CD14-positive monocyte (primary cell): Measurements from ENCODE around the gene TM9SF3. TPM values are rescaled to one million over a fixed set of nuclear protein-coding genes. Genes with fewer than 3 reads are reported as not detected.

Experiments used
- DNase-seq, 3 donors: peaks; one replicate each; pipeline ENCODE4 v3.0.0-alpha.2; 2011 to 2022
- H2AFZ ChIP-seq: 2 replicates; pipeline ENCODE4 v1.6.0; 2012; ENCODE audit warnings: mild to moderate bottlenecking, low read depth, low read length, inconsistent platforms; ENCODE audit not compliant: insufficient read depth, poor library complexity, severe bottlenecking
- H3K27ac ChIP-seq, 2 donors: 1 replicate in 1 of 2; 2 replicates in 1 of 2; pipeline ENCODE4 v1.5.1; 2012 to 2013; ENCODE audit warnings: low read length in 2 of 2, control low read depth in 1 of 2, inconsistent platforms in 1 of 2, low read depth in 1 of 2, mild to moderate bottlenecking in 1 of 2
- H3K27me3 ChIP-seq, 2 donors: one replicate each; pipeline versions ENCODE4 v1.6.0 to v1.6.1; 2011 to 2013; ENCODE audit warnings: low read length in 2 of 2; ENCODE audit not compliant: control insufficient read depth in 2 of 2, insufficient read depth in 2 of 2
- H3K36me3 ChIP-seq, 2 donors: replicated peaks in 1 of 2; 1 replicate in 1 of 2; 2 replicates in 1 of 2; pipeline versions ENCODE4 v1.5.1 to v1.6.1; 2012 to 2013; ENCODE audit warnings: low read length in 2 of 2, control low read depth in 1 of 2, inconsistent platforms in 1 of 2, mild to moderate bottlenecking in 1 of 2; ENCODE audit not compliant: insufficient read depth in 2 of 2, control insufficient read depth in 1 of 2
- H3K4me1 ChIP-seq, 2 donors: 1 replicate in 1 of 2; 2 replicates in 1 of 2; pipeline versions ENCODE4 v1.5.1 to v1.6.1; 2012 to 2013; ENCODE audit warnings: low read length in 2 of 2, control low read depth in 1 of 2, inconsistent platforms in 1 of 2, mild to moderate bottlenecking in 1 of 2, moderate library complexity in 1 of 2; ENCODE audit not compliant: insufficient read depth in 2 of 2, control insufficient read depth in 1 of 2
- H3K4me2 ChIP-seq: replicated peaks from 2 replicates; pipeline ENCODE3; 2012; ENCODE audit warnings: low read length, moderate library complexity, mild to moderate bottlenecking; ENCODE audit not compliant: poor library complexity, severe bottlenecking; ENCODE audit errors: extremely low read depth
- H3K4me3 ChIP-seq, 3 experiments: fragments of 200-600 bp in 1 of 3; sonication (generic) in 1 of 3; replicated peaks in 1 of 3; 1 replicate in 2 of 3; 2 replicates in 1 of 3; pipeline ENCODE4 v1.5.1; 2011 to 2013; ENCODE audit warnings: low read length in 3 of 3, mild to moderate bottlenecking in 3 of 3, control low read depth in 2 of 3, low read depth in 2 of 3, inconsistent platforms in 1 of 3, moderate library complexity in 1 of 3
- H3K79me2 ChIP-seq: 2 replicates; pipeline ENCODE4 v1.6.0; 2012; ENCODE audit warnings: mild to moderate bottlenecking, control low read depth, inconsistent platforms, low read length, moderate library complexity; ENCODE audit not compliant: insufficient read depth
- H3K9ac ChIP-seq: 2 replicates; pipeline ENCODE4 v1.6.0; 2017; ENCODE audit warnings: low read length, mild to moderate bottlenecking; ENCODE audit not compliant: insufficient read depth, poor library complexity, severe bottlenecking
- H3K9me3 ChIP-seq, 2 donors: replicated peaks in 1 of 2; 1 replicate in 1 of 2; 2 replicates in 1 of 2; pipeline versions ENCODE4 v1.5.1 to v1.6.1; 2012 to 2013; ENCODE audit warnings: low read length in 2 of 2, control low read depth in 1 of 2; ENCODE audit not compliant: control insufficient read depth in 1 of 2, insufficient read depth in 1 of 2
- H4K20me1 ChIP-seq: 2 replicates; pipeline ENCODE4 v1.6.0; 2012; ENCODE audit warnings: mild to moderate bottlenecking, low read length, control low read depth, moderate library complexity; ENCODE audit not compliant: insufficient read depth
- H3K27ac Mint-ChIP-seq, 7 donors: one replicate each; pipeline ENCODE4 v1.8.0; 2020; ENCODE audit warnings: mild to moderate bottlenecking in 7 of 7, mixed read lengths in 7 of 7, moderate library complexity in 6 of 7, inconsistent platforms in 2 of 7
- H3K27me3 Mint-ChIP-seq, 3 donors: one replicate each; pipeline ENCODE4 v1.8.0; 2021 to 2022; ENCODE audit warnings: low read depth in 3 of 3, mild to moderate bottlenecking in 3 of 3, mixed read lengths in 3 of 3, moderate library complexity in 3 of 3, inconsistent platforms in 1 of 3
- H3K36me3 Mint-ChIP-seq, 2 donors: one replicate each; pipeline ENCODE4 v1.8.0; 2020; ENCODE audit warnings: mixed read lengths in 2 of 2, inconsistent platforms in 1 of 2, mild to moderate bottlenecking in 1 of 2
- H3K4me1 Mint-ChIP-seq: one replicate; pipeline ENCODE4 v1.8.0; 2020; ENCODE audit warnings: mild to moderate bottlenecking, mixed read lengths
- H3K4me3 Mint-ChIP-seq, 2 donors: one replicate each; pipeline ENCODE4 v1.8.0; 2020; ENCODE audit warnings: mild to moderate bottlenecking in 2 of 2, mixed read lengths in 2 of 2, moderate library complexity in 1 of 2
- H3K9me3 Mint-ChIP-seq, 7 donors: one replicate each; pipeline ENCODE4 v1.8.0; 2020 to 2022; ENCODE audit warnings: mixed read lengths in 7 of 7, mild to moderate bottlenecking in 6 of 7, moderate library complexity in 6 of 7, inconsistent platforms in 2 of 7
- WGBS: methylation state at CpG from one replicate; pipeline ENCODE4 v1.1.5; 2013; ENCODE audit warnings: missing lambda C conversion rate; ENCODE audit not compliant: insufficient coverage; 5-methylcytosine and 5-hydroxymethylcytosine counted together
- intact Hi-C, 2 donors: fragments of 100-400 bp; cut with micrococcal nuclease; formaldehyde crosslinking; loops; one replicate each; pipeline versions ENCODE4 v1.15.0 to v1.15.1; 2023
- polyA plus RNA-seq, 3 donors: library from polyadenylated mRNA; depleted of rRNA in 1 of 3; unstranded in 2 of 3; stranded (reverse) in 1 of 3; fragments of 300-500 nt in 2 of 3; fragments of >200 nt in 1 of 3; fragmentation: Illumina TruSeq in 2 of 3; gene quantifications; 1 replicate in 2 of 3; 2 replicates in 1 of 3; pipeline ENCODE4 v1.2.3, GENCODE V29; 2012 to 2021
- TF ChIP-seq, protein P1 (sequence below): fragments of 200-600 bp; IDR thresholded peaks from one replicate; pipeline ENCODE4 v1.8.0; 2022; ENCODE audit warnings: antibody characterized with exemption, mild to moderate bottlenecking

The TM9SF3 gene
- polyA plus RNA-seq, 3 donors = 23.9 to 67.1 (median 59.9) TPM

- 90% methylated on average over 3 of the region's 7 CpGs for WGBS
- H3K4me3 Mint-ChIP-seq = no peak overlapping the region
- peaks cover 2 to 14% (median 12%) of the 10 kb centered on the region in 3 donors for H3K27me3 Mint-ChIP-seq
- Histone ChIP-seq H4K20me1 (no peaks in the 10 kb centered on the region), H3K79me2 (no peaks in the 10 kb centered on the region), H2AFZ (no peak overlapping the region), H3K27ac (no peak overlapping the region), H3K4me1 (no peaks in the 10 kb centered on the region), H3K4me3 (no peak overlapping the region), H3K9me3 (no peaks in the 10 kb centered on the region), H3K27me3 (no peaks in the 10 kb centered on the region), H3K4me2 (no peak overlapping the region), H3K9ac (no peak overlapping the region), H3K36me3 (no peaks in the 10 kb centered on the region)
- intact Hi-C loops = no loop called here
- no peak overlapping the region for H3K27ac Mint-ChIP-seq
- no peaks in the 10 kb centered on the region for H3K4me1 Mint-ChIP-seq
- peaks cover 0 to 2% (median 0%) of the 10 kb centered on the region in 7 donors for H3K9me3 Mint-ChIP-seq
- TF ChIP-seq, protein P1, sequence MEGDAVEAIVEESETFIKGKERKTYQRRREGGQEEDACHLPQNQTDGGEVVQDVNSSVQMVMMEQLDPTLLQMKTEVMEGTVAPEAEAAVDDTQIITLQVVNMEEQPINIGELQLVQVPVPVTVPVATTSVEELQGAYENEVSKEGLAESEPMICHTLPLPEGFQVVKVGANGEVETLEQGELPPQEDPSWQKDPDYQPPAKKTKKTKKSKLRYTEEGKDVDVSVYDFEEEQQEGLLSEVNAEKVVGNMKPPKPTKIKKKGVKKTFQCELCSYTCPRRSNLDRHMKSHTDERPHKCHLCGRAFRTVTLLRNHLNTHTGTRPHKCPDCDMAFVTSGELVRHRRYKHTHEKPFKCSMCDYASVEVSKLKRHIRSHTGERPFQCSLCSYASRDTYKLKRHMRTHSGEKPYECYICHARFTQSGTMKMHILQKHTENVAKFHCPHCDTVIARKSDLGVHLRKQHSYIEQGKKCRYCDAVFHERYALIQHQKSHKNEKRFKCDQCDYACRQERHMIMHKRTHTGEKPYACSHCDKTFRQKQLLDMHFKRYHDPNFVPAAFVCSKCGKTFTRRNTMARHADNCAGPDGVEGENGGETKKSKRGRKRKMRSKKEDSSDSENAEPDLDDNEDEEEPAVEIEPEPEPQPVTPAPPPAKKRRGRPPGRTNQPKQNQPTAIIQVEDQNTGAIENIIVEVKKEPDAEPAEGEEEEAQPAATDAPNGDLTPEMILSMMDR = no peak
- no peak for DNase-seq
- H3K36me3 Mint-ChIP-seq = no peaks in the 10 kb centered on the region
Measured at GRCh38 chr10:96502561-96503282, 84.1 kb downstream of the TM9SF3 start.

- no peaks in the 10 kb centered on the region for H3K79me2 ChIP-seq
- DNase-seq = no peak
- Mint-ChIP-seq H3K27me3 (peaks cover 3 to 18% (median 13%) of the 10 kb centered on the region in 3 donors), H3K27ac (no peak overlapping the region), H3K4me3 (no peak overlapping the region), H3K9me3 (peaks cover 0 to 2% (median 0%) of the 10 kb centered on the region in 7 donors), H3K4me1 (no peaks in the 10 kb centered on the region), H3K36me3 (no peaks in the 10 kb centered on the region)
- H3K4me2 ChIP-seq = no peak overlapping the region
- no peak overlapping the region for H2AFZ ChIP-seq
- no peak overlapping the region for H3K27ac ChIP-seq
- H3K9me3 ChIP-seq = no peaks in the 10 kb centered on the region
- no peaks in the 10 kb centered on the region for H3K27me3 ChIP-seq
- no peaks in the 10 kb centered on the region for H3K4me1 ChIP-seq
- no peaks in the 10 kb centered on the region for H3K36me3 ChIP-seq
- H3K9ac ChIP-seq = no peak overlapping the region
- 88% methylated on average over 4 of the region's 4 CpGs for WGBS
- no peak overlapping the region for H3K4me3 ChIP-seq
- intact Hi-C loops = no loop called here
- TF ChIP-seq, protein P1 = no peak
- no peaks in the 10 kb centered on the region for H4K20me1 ChIP-seq
Measured at GRCh38 chr10:96501985-96502384, 84.8 kb downstream of the TM9SF3 start.
